Measurements from ENCODE around the gene RGS19. TPM values are rescaled to one million over a fixed set of nuclear protein-coding genes. Genes with fewer than 3 reads are reported as not detected.
A peak's percentile ranks its signal among the peaks of the same experiment; 100 is the strongest.

The RGS19 gene
- polyA plus RNA-seq, 1 of the 3 experiments (the other 2 are of a cell fraction), result 20.5 TPM

GRCh38 chr20:64091770-64092169 lies 12.5 kb upstream of the RGS19 start:
- Histone ChIP-seq H2AFZ (ENCODE audit: low read depth) (no peak overlapping the region), H3K4me3 (ENCODE audit: low read depth in 2 of 2, low read length in 1 of 2) (no peak overlapping the region), H4K20me1 (ENCODE audit: insufficient read depth) (no peaks in the 10 kb centered on the region), H3K36me3 (replicated peaks in 1 of 2; ENCODE audit: control insufficient read depth in 1 of 2, insufficient read depth in 2 of 2, low read length in 1 of 2) (no peaks in the 10 kb centered on the region), H3K27ac (ENCODE audit: low read depth in 2 of 2, low read length in 1 of 2) (0 out of 4 replicates have a peak overlapping the region, but pooled peaks of 1 of the 2 experiments have one; percentile 8), H3K9me2 (no peaks in the 10 kb centered on the region), H3K4me2 (no peak overlapping the region), H3K9ac (no peak overlapping the region), H3K79me2 (ENCODE audit: insufficient read depth) (no peaks in the 10 kb centered on the region), H3K27me3 (ENCODE audit: insufficient read depth) (no peaks in the 10 kb centered on the region), H3K9me3 (no peaks in the 10 kb centered on the region), H3K4me1 (ENCODE audit: control insufficient read depth in 1 of 2, insufficient read depth in 2 of 2, low read depth in 1 of 2, low read length in 1 of 2) (peaks cover 0 to 28% of the 10 kb centered on the region in 2 experiments; a peak in 1 of 4 replicates), H3F3A (replicated peaks; ENCODE audit: insufficient read depth) (no peaks in the 10 kb centered on the region)
- ChIA-PET POLR2A (no interaction called here), CTCF (interaction anchor here (0.9 to 2.6 kb wide), 6 partner anchors 8 to 29 kb away, joined by 3 to 12 read pairs (median 8); no protein-coding TSS in a partner anchor)
- 37% methylated on average over 10 of the region's 16 CpGs for WGBS (ENCODE audit: low lambda C conversion rate)
- peak; percentile 79 for DNase-seq
- no peak for TF ChIP-seq POLR2AphosphoS5 (IDR thresholded peaks at IDR 0.05; ENCODE audit: low read depth, low read length)
- no peak for TF ChIP-seq FOSL2 (IDR thresholded peaks at IDR 0.05; ENCODE audit: borderline replicate concordance, low read depth)
- no peak for TF ChIP-seq IRF3 (IDR thresholded peaks at IDR 0.05; ENCODE audit: low read depth, low read length)
- TF ChIP-seq FOXJ3 (CRISPR knock-in tag; IDR thresholded peaks at IDR 0.05), result no peak
- TF ChIP-seq CHD2 (IDR thresholded peaks at IDR 0.05; ENCODE audit: low read length, partially characterized antibody), result no peak
- no peak for TF ChIP-seq ELF1 (IDR thresholded peaks at IDR 0.05)
- TF ChIP-seq EZH2phosphoT487 (IDR thresholded peaks at IDR 0.05; ENCODE audit: borderline replicate concordance, low read depth), result no peak
- no peak for TF ChIP-seq NFIC (IDR thresholded peaks at IDR 0.05; ENCODE audit: borderline replicate concordance)
- no peak for TF ChIP-seq GABPA (IDR thresholded peaks at IDR 0.05; ENCODE audit: low read depth)
- TF ChIP-seq EP300 (IDR thresholded peaks at IDR 0.05; ENCODE audit: borderline replicate concordance in 1 of 2, low read depth in 1 of 2, low read length in 1 of 2), result no peak
- TF ChIP-seq JUND (IDR thresholded peaks at IDR 0.05), result no peak
- no peak for TF ChIP-seq GATA2 (CRISPR knock-in tag; IDR thresholded peaks at IDR 0.05)
- no peak for TF ChIP-seq MXI1 (IDR thresholded peaks at IDR 0.05; ENCODE audit: low read depth, low read length)

GRCh38 chr20:64091340-64091739 lies 12.0 kb upstream of the RGS19 start:
- H3K79me2 ChIP-seq (ENCODE audit: insufficient read depth), result no peaks in the 10 kb centered on the region
- H4K20me1 ChIP-seq (ENCODE audit: insufficient read depth), result no peaks in the 10 kb centered on the region
- POLR2A ChIA-PET, result interaction anchor here (0.6 kb wide), 1 partner anchor 293 kb away, joined by 3 read pairs; no protein-coding TSS in a partner anchor
- no peaks in the 10 kb centered on the region for H3K27me3 ChIP-seq (ENCODE audit: insufficient read depth)
- no peaks in the 10 kb centered on the region for H3F3A ChIP-seq (replicated peaks; ENCODE audit: insufficient read depth)
- no peak for DNase-seq
- H3K9me3 ChIP-seq, result no peaks in the 10 kb centered on the region
- H3K4me1 ChIP-seq (ENCODE audit: control insufficient read depth in 1 of 2, insufficient read depth in 2 of 2, low read depth in 1 of 2, low read length in 1 of 2), result peaks cover 0 to 28% of the 10 kb centered on the region in 2 experiments; a peak in 1 of 4 replicates
- no peak overlapping the region for H3K4me3 ChIP-seq (ENCODE audit: low read depth in 2 of 2, low read length in 1 of 2)
- H3K36me3 ChIP-seq (replicated peaks in 1 of 2; ENCODE audit: control insufficient read depth in 1 of 2, insufficient read depth in 2 of 2, low read length in 1 of 2), result no peaks in the 10 kb centered on the region
- H3K4me2 ChIP-seq, result no peak overlapping the region
- CTCF ChIA-PET, result interaction anchor here (0.9 to 2.6 kb wide), 7 partner anchors 8 to 34 kb away, joined by 3 to 12 read pairs (median 7); no protein-coding TSS in a partner anchor
- 54% methylated on average over 5 of the region's 19 CpGs for WGBS (ENCODE audit: low lambda C conversion rate)
- H3K27ac ChIP-seq (ENCODE audit: low read depth in 2 of 2, low read length in 1 of 2), result peak overlapping the region in 1 of 2 experiments; percentile 36; a peak in 1 of 4 replicates
- TF ChIP-seq EP300 (IDR thresholded peaks at IDR 0.05; ENCODE audit: borderline replicate concordance in 1 of 2, low read depth in 1 of 2, low read length in 1 of 2), result no peak
- no peak for TF ChIP-seq SMC3 (IDR thresholded peaks at IDR 0.05; ENCODE audit: low read depth, low read length)
- TF ChIP-seq USF2 (IDR thresholded peaks at IDR 0.05; ENCODE audit: borderline replicate concordance, low read depth, low read length), result no peak
- TF ChIP-seq RAD21 (IDR thresholded peaks at IDR 0.05; ENCODE audit: low read length), result no peak
- TF ChIP-seq NRF1 (IDR thresholded peaks at IDR 0.05; ENCODE audit: low read depth, low read length), result no peak
- TF ChIP-seq EZH2phosphoT487 (IDR thresholded peaks at IDR 0.05; ENCODE audit: borderline replicate concordance, low read depth), result no peak
- TF ChIP-seq FOXJ3 (CRISPR knock-in tag; IDR thresholded peaks at IDR 0.05), result no peak
- no peak for TF ChIP-seq TCF12 (IDR thresholded peaks at IDR 0.05)
- TF ChIP-seq ELF1 (IDR thresholded peaks at IDR 0.05), result no peak
- TF ChIP-seq YY1 (IDR thresholded peaks at IDR 0.05; ENCODE audit: low read depth), result no peak
- TF ChIP-seq RXRA (IDR thresholded peaks at IDR 0.05; ENCODE audit: borderline replicate concordance, low read depth), result no peak
- no peak for TF ChIP-seq GATA2 (CRISPR knock-in tag; IDR thresholded peaks at IDR 0.05)
- no peak for TF ChIP-seq CHD2 (IDR thresholded peaks at IDR 0.05; ENCODE audit: low read length, partially characterized antibody)
- no peak overlapping the region for H2AFZ ChIP-seq (ENCODE audit: low read depth)
- no peak overlapping the region for H3K9ac ChIP-seq
- H3K9me2 ChIP-seq, result no peaks in the 10 kb centered on the region

All from SK-N-SH (cell line).